ENCODE results near the gene RNASE11.

Gene RNASE11

GRCh38 chr14:20615996-20616395 is 28.2 kb upstream of the RNASE11 start:
- no peak overlapping the region for H3K4me3 ChIP-seq (ENCODE audit: low read depth, low read length)
- DNase-seq (ENCODE audit: low read depth) = no peak
- no peak for TF ChIP-seq POLR2A (IDR thresholded peaks at IDR 0.05; ENCODE audit: extremely low read depth, insufficient read length)
- TF ChIP-seq MYC (IDR thresholded peaks at IDR 0.05; ENCODE audit: low read depth, low read length) = no peak
- TF ChIP-seq, protein P1, sequence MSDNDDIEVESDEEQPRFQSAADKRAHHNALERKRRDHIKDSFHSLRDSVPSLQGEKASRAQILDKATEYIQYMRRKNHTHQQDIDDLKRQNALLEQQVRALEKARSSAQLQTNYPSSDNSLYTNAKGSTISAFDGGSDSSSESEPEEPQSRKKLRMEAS (IDR thresholded peaks at IDR 0.05; ENCODE audit: low read depth, low read length) = no peak
- TF ChIP-seq, protein P2, sequence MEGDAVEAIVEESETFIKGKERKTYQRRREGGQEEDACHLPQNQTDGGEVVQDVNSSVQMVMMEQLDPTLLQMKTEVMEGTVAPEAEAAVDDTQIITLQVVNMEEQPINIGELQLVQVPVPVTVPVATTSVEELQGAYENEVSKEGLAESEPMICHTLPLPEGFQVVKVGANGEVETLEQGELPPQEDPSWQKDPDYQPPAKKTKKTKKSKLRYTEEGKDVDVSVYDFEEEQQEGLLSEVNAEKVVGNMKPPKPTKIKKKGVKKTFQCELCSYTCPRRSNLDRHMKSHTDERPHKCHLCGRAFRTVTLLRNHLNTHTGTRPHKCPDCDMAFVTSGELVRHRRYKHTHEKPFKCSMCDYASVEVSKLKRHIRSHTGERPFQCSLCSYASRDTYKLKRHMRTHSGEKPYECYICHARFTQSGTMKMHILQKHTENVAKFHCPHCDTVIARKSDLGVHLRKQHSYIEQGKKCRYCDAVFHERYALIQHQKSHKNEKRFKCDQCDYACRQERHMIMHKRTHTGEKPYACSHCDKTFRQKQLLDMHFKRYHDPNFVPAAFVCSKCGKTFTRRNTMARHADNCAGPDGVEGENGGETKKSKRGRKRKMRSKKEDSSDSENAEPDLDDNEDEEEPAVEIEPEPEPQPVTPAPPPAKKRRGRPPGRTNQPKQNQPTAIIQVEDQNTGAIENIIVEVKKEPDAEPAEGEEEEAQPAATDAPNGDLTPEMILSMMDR (IDR thresholded peaks at IDR 0.05; ENCODE audit: low read depth, low read length) = no peak

DNA sequence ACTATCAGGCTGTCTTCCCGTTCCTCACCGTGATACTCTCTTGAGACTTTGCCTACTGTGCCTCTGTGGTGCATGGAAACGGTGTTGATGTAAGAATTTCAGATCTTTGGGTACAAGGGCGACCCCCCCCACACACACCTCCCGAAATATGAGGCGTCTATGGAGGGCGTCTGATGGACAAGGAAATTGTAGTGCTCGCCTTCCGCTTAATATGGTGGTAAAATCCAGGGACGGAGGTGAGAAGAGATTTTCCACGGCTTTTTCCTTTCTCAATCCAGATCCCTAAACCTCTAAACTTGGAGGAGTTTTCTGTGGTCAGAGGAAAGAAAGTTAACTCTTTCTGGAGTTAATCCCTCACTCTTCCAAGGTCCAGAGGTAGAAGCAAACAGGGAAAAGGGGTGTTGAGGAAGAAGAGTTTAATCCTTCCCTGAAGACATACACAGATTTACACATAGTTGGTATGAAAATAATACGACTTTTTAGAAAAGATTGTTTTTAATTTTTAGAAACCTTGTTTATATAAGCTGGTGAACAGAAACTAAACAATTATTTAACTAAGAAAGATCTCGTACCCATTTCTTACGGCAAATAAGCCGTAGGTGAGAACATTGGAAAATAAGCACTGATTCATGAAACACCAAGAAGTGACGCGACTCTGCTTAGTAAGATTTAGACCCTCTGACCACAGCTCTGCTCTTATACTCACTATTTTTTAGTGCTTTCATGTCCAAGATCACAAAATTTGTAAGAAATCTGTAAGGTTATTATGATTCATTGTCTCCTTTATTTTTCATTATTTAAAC is 26.4 kb upstream of the RNASE11 start:
- TF ChIP-seq, protein P1 (IDR thresholded peaks at IDR 0.05; ENCODE audit: low read depth, low read length) = no peak
- no peak for TF ChIP-seq POLR2A (IDR thresholded peaks at IDR 0.05; ENCODE audit: extremely low read depth, insufficient read length)
- no peak for TF ChIP-seq MYC (IDR thresholded peaks at IDR 0.05; ENCODE audit: low read depth, low read length)
- TF ChIP-seq, protein P2 (IDR thresholded peaks at IDR 0.05; ENCODE audit: low read depth, low read length) = no peak

DNA sequence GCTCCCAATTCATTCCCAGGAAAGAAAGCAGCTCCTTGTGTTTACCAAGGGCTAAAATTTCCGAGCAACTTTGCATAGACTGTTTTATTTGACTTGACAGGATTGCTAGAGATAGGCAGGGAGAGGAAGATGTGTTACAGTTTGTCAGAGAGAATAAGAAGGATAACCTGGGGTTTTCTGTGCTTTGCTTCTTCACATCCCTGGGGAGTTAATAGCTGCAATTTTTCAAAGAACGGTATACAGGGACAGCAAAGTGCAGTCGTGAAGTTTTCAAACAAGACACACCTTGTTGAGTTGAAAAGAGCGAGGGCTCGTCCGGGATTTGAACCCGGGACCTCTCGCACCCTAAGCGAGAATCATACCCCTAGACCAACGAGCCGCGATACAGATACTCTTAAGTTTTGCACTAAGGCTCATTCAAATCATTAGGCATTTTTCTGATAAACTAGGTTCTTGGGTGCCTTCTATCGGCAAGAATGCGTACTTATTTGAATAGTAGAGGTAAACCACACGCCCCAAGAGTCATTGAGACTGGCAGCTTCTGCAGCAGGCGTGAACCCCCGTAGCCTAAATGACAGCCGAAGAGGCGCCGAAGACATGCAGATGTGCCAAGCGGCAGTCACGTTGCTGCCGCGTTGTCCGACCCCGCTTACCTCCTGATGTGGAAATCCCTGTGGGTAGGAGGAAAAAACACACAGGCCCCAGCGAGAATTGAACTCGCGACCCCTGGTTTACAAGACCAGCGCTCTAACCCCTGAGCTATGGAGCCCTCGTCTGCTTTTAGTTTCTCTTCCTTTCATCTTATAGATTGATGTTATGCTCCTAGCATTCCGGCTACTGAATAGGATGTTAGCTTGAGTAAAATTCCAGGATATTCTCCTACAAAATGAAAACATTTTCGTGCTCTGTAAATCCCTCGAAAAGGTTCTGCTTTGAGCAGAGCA is 25.6 kb upstream of the RNASE11 start:
- peak overlapping the region; percentile 57 for H3K4me3 ChIP-seq (ENCODE audit: low read depth, low read length)
- no peak for TF ChIP-seq MYC (IDR thresholded peaks at IDR 0.05; ENCODE audit: low read depth, low read length)
- TF ChIP-seq, protein P1 (IDR thresholded peaks at IDR 0.05; ENCODE audit: low read depth, low read length) = peak; percentile 75; the same call in 1 of the 2 replicates
- TF ChIP-seq, protein P2 (IDR thresholded peaks at IDR 0.05; ENCODE audit: low read depth, low read length) = peak; percentile 45
- DNase-seq (ENCODE audit: low read depth) = peak; percentile 98

More for the DNA sequence above, 26.4 kb upstream of the RNASE11 start:
- peak overlapping the region; percentile 57 for H3K4me3 ChIP-seq (ENCODE audit: low read depth, low read length)
- DNase-seq (ENCODE audit: low read depth) = no peak

GRCh38 chr14:20612403-20612802 is 24.6 kb upstream of the RNASE11 start:
- TF ChIP-seq, protein P1 (IDR thresholded peaks at IDR 0.05; ENCODE audit: low read depth, low read length) = no peak
- TF ChIP-seq, protein P2 (IDR thresholded peaks at IDR 0.05; ENCODE audit: low read depth, low read length) = no peak
- TF ChIP-seq POLR2A (IDR thresholded peaks at IDR 0.05; ENCODE audit: extremely low read depth, insufficient read length) = no peak
- no peak for TF ChIP-seq MYC (IDR thresholded peaks at IDR 0.05; ENCODE audit: low read depth, low read length)
- no peak for DNase-seq (ENCODE audit: low read depth)
- no peak overlapping the region for H3K4me3 ChIP-seq (ENCODE audit: low read depth, low read length)

DNA sequence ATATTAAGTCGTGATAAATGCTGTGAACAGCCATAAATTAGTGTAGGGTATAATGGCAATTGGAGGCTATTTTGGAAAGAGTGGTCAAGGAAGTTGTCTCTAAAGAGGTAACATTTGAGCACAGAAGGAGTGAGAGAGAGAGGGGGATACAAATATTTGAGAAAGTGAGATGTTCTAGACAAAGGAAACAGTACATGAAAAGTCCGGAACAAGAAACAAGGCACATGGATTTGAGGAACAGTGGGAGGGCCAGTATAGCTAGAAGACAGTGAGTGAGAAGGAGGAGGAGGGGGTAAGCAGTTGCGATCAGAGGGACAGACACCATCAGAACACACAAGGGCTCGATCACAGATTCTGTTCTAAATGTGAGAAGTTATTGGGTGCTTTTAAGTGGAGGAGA is 23.5 kb upstream of the RNASE11 start:
- TF ChIP-seq, protein P1 (IDR thresholded peaks at IDR 0.05; ENCODE audit: low read depth, low read length) = no peak
- TF ChIP-seq POLR2A (IDR thresholded peaks at IDR 0.05; ENCODE audit: extremely low read depth, insufficient read length) = no peak
- TF ChIP-seq, protein P2 (IDR thresholded peaks at IDR 0.05; ENCODE audit: low read depth, low read length) = no peak
- DNase-seq (ENCODE audit: low read depth) = no peak
- no peak overlapping the region for H3K4me3 ChIP-seq (ENCODE audit: low read depth, low read length)
